Vagina (tissue), 2 donors: ENCODE data around the gene IQSEC1. TPM values are rescaled to one million over a fixed set of nuclear protein-coding genes. Genes with fewer than 3 reads are reported as not detected.

Experiments used
- DNase-seq, 2 donors: peaks; one replicate each; pipeline ENCODE4 v3.0.0-alpha.2; 2017; ENCODE audit errors: extremely low spot score in 2 of 2
- H3K27ac ChIP-seq: fragments of 200-600 bp; sonication (generic); one replicate; pipeline ENCODE4 v1.5.1; 2019
- H3K27me3 ChIP-seq: fragments of 200-600 bp; sonication (generic); one replicate; pipeline ENCODE4 v1.5.1; 2019
- H3K36me3 ChIP-seq, 2 donors: fragments of 200-600 bp; sonication (generic); one replicate each; pipeline ENCODE4 v1.5.1; 2017 to 2019
- H3K4me1 ChIP-seq: fragments of 200-600 bp; sonication (generic); one replicate; pipeline ENCODE4 v1.5.1; 2019
- H3K4me3 ChIP-seq, 2 donors: fragments of 200-600 bp; sonication (generic); 1 replicate in 1 of 2; 2 replicates in 1 of 2; pipeline ENCODE4 v1.5.1; 2016 to 2019
- H3K9me3 ChIP-seq: fragments of 200-600 bp; sonication (generic); one replicate; pipeline ENCODE4 v1.5.1; 2019
- CTCF ChIP-seq, 3 experiments: fragments of 450-650 bp in 2 of 3; fragments of 200-600 bp in 1 of 3; sonication (generic) in 1 of 3; IDR thresholded peaks; one replicate each; pipeline ENCODE4 v1.5.1; 2017 to 2019; ENCODE audit warnings: antibody characterized with exemption in 3 of 3, mild to moderate bottlenecking in 2 of 3, moderate library complexity in 2 of 3
- POLR2A ChIP-seq, 2 donors: fragments of 450-650 bp; IDR thresholded peaks; one replicate each; pipeline ENCODE4 v1.6.1; 2017; ENCODE audit warnings: antibody characterized with exemption in 2 of 2, mild to moderate bottlenecking in 2 of 2, moderate library complexity in 2 of 2
- POLR2AphosphoS5 ChIP-seq, 2 donors: sonication (generic); formaldehyde crosslinking; IDR thresholded peaks; one replicate each; pipeline ENCODE4 v1.9.0; 2017; ENCODE audit warnings: antibody characterized with exemption in 2 of 2, mild to moderate bottlenecking in 2 of 2, low read depth in 1 of 2; ENCODE audit not compliant: insufficient read depth in 1 of 2
- intact Hi-C: fragments of 100-400 bp; cut with DNase I; formaldehyde crosslinking; loops from one replicate; pipeline ENCODE4 v1.15.1; 2023
- total RNA-seq: library from RNA; depleted of rRNA; stranded (reverse); fragments of >200 nt; gene quantifications from one replicate; pipeline ENCODE4 v1.2.3, GENCODE V29; 2016

IQSEC1 gene
- total RNA-seq, 1 donor from 2014 or later = 34.9 TPM

GRCh38 chr3:12978682-12979081 lies 94.5 kb downstream of the IQSEC1 start:
- Histone ChIP-seq H3K9me3 (no peaks in the 10 kb centered on the region), H3K4me3 (no peak overlapping the region), H3K4me1 (no peaks in the 10 kb centered on the region), H3K27me3 (no peaks in the 10 kb centered on the region), H3K27ac (no peak overlapping the region), H3K36me3 (no peaks in the 10 kb centered on the region)
- TF ChIP-seq POLR2A (IDR thresholded peaks at IDR 0.05) = no peak
- no peak for TF ChIP-seq CTCF (IDR thresholded peaks at IDR 0.05)
- TF ChIP-seq POLR2AphosphoS5 (IDR thresholded peaks at IDR 0.05; ENCODE audit: insufficient read depth in 1 of 2, low read depth in 1 of 2) = no peak
- no peak for DNase-seq
- intact Hi-C loops = no loop called here

- Histone ChIP-seq H3K27ac (no peak overlapping the region), H3K9me3 (no peaks in the 10 kb centered on the region), H3K36me3 (no peaks in the 10 kb centered on the region), H3K4me1 (no peaks in the 10 kb centered on the region), H3K4me3 (no peak overlapping the region), H3K27me3 (no peaks in the 10 kb centered on the region)
- no peak for TF ChIP-seq POLR2A (IDR thresholded peaks at IDR 0.05)
- TF ChIP-seq CTCF (IDR thresholded peaks at IDR 0.05) = no peak
- TF ChIP-seq POLR2AphosphoS5 (IDR thresholded peaks at IDR 0.05; ENCODE audit: insufficient read depth in 1 of 2, low read depth in 1 of 2) = no peak
- no peak for DNase-seq
- intact Hi-C loops = no loop called here
These were observed 96.0 kb downstream of the IQSEC1 start for GRCh38 chr3:12977117-12977808.

GRCh38 chr3:12975748-12976522 lies 97.3 kb downstream of the IQSEC1 start:
- DNase-seq = no peak
- Histone ChIP-seq H3K4me1 (no peaks in the 10 kb centered on the region), H3K36me3 (no peaks in the 10 kb centered on the region), H3K9me3 (no peaks in the 10 kb centered on the region), H3K27me3 (no peaks in the 10 kb centered on the region), H3K27ac (no peak overlapping the region), H3K4me3 (no peak overlapping the region)
- no peak for TF ChIP-seq POLR2AphosphoS5 (IDR thresholded peaks at IDR 0.05; ENCODE audit: insufficient read depth in 1 of 2, low read depth in 1 of 2)
- no peak for TF ChIP-seq CTCF (IDR thresholded peaks at IDR 0.05)
- no peak for TF ChIP-seq POLR2A (IDR thresholded peaks at IDR 0.05)
- intact Hi-C loops = no loop called here

- TF ChIP-seq CTCF (IDR thresholded peaks at IDR 0.05) (no peak), POLR2A (IDR thresholded peaks at IDR 0.05) (no peak), POLR2AphosphoS5 (IDR thresholded peaks at IDR 0.05; ENCODE audit: insufficient read depth in 1 of 2, low read depth in 1 of 2) (no peak)
- DNase-seq = no peak
- Histone ChIP-seq H3K4me3 (no peak overlapping the region), H3K36me3 (no peaks in the 10 kb centered on the region), H3K27ac (no peak overlapping the region), H3K4me1 (peaks cover under 1% of the 10 kb centered on the region), H3K9me3 (no peaks in the 10 kb centered on the region), H3K27me3 (no peaks in the 10 kb centered on the region)
- intact Hi-C loops = no loop called here
These were observed 98.4 kb downstream of the IQSEC1 start for GRCh38 chr3:12974819-12975218.

- H3K9me3 ChIP-seq = no peaks in the 10 kb centered on the region
- peaks cover 6% of the 10 kb centered on the region for H3K4me1 ChIP-seq
- no peaks in the 10 kb centered on the region for H3K27me3 ChIP-seq
- H3K36me3 ChIP-seq = no peaks in the 10 kb centered on the region
- intact Hi-C loops = no loop called here
- TF ChIP-seq CTCF (IDR thresholded peaks at IDR 0.05) (no peak), POLR2AphosphoS5 (IDR thresholded peaks at IDR 0.05; ENCODE audit: insufficient read depth in 1 of 2, low read depth in 1 of 2) (no peak), POLR2A (IDR thresholded peaks at IDR 0.05) (no peak)
- no peak overlapping the region for H3K27ac ChIP-seq
- H3K4me3 ChIP-seq = no peak overlapping the region
- no peak for DNase-seq
These were observed 98.9 kb downstream of the IQSEC1 start for GRCh38 chr3:12974334-12974733.
